SK-N-SH treated with all-trans-retinoic acid at 6 μM for 48 hours (cell line): ENCODE measurements around the gene MFAP1.

ENCODE experiments used
- ARNTL ChIP-seq: fragments of 450-650 bp; formaldehyde crosslinking; IDR thresholded peaks from 2 replicates; pipeline ENCODE4 v1.5.0; 2020; ENCODE audit warnings: low read depth, mild to moderate bottlenecking, moderate library complexity, borderline replicate concordance
- BACH2 ChIP-seq: fragments of 250-450 bp; sonication (Bioruptor Pico); IDR thresholded peaks from 2 replicates; pipeline ENCODE4 v1.9.0; 2021; ENCODE audit warnings: mild to moderate bottlenecking, borderline replicate concordance
- ESRRG ChIP-seq: fragments of 250-450 bp; sonication (Bioruptor Pico); IDR thresholded peaks from 2 replicates; pipeline ENCODE4 v1.6.1; 2021; ENCODE audit warnings: mild to moderate bottlenecking
- ISL1 ChIP-seq: fragments of 250-450 bp; sonication (Bioruptor Pico); IDR thresholded peaks from 2 replicates; pipeline ENCODE4 v2.1.2; 2022; ENCODE audit warnings: mild to moderate bottlenecking, moderate library complexity
- OSR1 ChIP-seq: fragments of 250-450 bp; sonication (Bioruptor Pico); IDR thresholded peaks from 2 replicates; pipeline ENCODE4 v1.8.0; 2022; ENCODE audit warnings: moderate library complexity, mild to moderate bottlenecking, inconsistent platforms
- TCF4 ChIP-seq: fragments of 250-450 bp; sonication (Bioruptor Pico); IDR thresholded peaks from 2 replicates; pipeline ENCODE4 v1.8.0; 2021; ENCODE audit warnings: mild to moderate bottlenecking, moderate library complexity, borderline replicate concordance
- ZFP3 ChIP-seq: fragments of 250-450 bp; sonication (Bioruptor Pico); IDR thresholded peaks from 2 replicates; pipeline ENCODE4 v1.5.0; 2020; ENCODE audit warnings: mild to moderate bottlenecking, moderate library complexity
- ZNF565 ChIP-seq: fragments of 450-650 bp; formaldehyde crosslinking; conservative IDR thresholded peaks from 2 replicates; pipeline ENCODE4 v1.5.0; 2020; ENCODE audit warnings: low read depth, mild to moderate bottlenecking, moderate library complexity
- TF ChIP-seq, protein P1 (sequence below): fragments of 250-450 bp; sonication (Bioruptor Pico); IDR thresholded peaks from 2 replicates; pipeline ENCODE4 v1.5.1; 2020; ENCODE audit warnings: low read depth, mild to moderate bottlenecking, moderate library complexity
- TF ChIP-seq, protein P2 (sequence below): fragments of 250-450 bp; sonication (Bioruptor Pico); IDR thresholded peaks from 2 replicates; pipeline ENCODE4 v1.5.0; 2020; ENCODE audit warnings: mild to moderate bottlenecking, moderate library complexity

DNA sequence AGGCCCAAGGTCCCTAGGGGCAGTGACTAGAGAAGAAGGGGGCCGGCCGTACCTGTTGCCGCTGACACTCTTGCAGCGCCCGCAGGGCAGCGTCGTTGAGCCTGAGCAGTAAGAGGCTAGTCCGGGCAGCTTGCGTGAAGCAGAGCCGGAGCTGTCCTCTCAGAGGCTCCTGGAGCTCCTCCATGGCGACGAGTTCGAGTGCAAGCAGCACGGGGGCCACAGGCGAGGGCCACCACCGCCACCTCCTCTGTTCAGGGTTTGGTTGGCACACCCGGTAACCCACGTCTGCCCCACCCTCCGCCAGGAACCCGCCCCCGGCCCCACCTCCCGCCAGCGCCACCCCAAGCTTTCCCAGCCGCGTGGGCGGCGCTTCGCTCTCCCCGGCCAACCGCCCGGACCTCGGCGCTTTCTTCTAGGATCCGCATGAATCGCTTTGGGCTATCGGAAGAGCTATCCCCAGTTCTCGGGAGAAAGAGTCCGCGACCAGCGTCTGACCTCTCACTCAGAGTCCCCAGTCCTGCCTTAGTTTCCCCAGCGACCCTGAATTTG, 47.7 kb downstream of the MFAP1 start, which contains the start of gene ELL3:
- TF ChIP-seq OSR1 (CRISPR knock-in tag): no peak
- TF ChIP-seq ZNF565 (CRISPR knock-in tag): no peak
- no peak for TF ChIP-seq ISL1 (CRISPR knock-in tag)
- TF ChIP-seq, protein P1, sequence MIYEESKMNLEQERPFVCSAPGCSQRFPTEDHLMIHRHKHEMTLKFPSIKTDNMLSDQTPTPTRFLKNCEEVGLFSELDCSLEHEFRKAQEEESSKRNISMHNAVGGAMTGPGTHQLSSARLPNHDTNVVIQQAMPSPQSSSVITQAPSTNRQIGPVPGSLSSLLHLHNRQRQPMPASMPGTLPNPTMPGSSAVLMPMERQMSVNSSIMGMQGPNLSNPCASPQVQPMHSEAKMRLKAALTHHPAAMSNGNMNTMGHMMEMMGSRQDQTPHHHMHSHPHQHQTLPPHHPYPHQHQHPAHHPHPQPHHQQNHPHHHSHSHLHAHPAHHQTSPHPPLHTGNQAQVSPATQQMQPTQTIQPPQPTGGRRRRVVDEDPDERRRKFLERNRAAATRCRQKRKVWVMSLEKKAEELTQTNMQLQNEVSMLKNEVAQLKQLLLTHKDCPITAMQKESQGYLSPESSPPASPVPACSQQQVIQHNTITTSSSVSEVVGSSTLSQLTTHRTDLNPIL: no peak
- no peak for TF ChIP-seq BACH2 (CRISPR knock-in tag)
- TF ChIP-seq ARNTL (CRISPR knock-in tag): no peak
- no peak for TF ChIP-seq ESRRG (CRISPR knock-in tag)
- TF ChIP-seq TCF4: no peak
- TF ChIP-seq, protein P2, sequence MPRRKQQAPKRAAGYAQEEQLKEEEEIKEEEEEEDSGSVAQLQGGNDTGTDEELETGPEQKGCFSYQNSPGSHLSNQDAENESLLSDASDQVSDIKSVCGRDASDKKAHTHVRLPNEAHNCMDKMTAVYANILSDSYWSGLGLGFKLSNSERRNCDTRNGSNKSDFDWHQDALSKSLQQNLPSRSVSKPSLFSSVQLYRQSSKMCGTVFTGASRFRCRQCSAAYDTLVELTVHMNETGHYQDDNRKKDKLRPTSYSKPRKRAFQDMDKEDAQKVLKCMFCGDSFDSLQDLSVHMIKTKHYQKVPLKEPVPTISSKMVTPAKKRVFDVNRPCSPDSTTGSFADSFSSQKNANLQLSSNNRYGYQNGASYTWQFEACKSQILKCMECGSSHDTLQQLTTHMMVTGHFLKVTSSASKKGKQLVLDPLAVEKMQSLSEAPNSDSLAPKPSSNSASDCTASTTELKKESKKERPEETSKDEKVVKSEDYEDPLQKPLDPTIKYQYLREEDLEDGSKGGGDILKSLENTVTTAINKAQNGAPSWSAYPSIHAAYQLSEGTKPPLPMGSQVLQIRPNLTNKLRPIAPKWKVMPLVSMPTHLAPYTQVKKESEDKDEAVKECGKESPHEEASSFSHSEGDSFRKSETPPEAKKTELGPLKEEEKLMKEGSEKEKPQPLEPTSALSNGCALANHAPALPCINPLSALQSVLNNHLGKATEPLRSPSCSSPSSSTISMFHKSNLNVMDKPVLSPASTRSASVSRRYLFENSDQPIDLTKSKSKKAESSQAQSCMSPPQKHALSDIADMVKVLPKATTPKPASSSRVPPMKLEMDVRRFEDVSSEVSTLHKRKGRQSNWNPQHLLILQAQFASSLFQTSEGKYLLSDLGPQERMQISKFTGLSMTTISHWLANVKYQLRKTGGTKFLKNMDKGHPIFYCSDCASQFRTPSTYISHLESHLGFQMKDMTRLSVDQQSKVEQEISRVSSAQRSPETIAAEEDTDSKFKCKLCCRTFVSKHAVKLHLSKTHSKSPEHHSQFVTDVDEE (CRISPR knock-in tag): no peak
- no peak for TF ChIP-seq ZFP3 (CRISPR knock-in tag)
